H9 (cell line): ENCODE data around the gene CUBN. TPM values are rescaled to one million over a fixed set of nuclear protein-coding genes. Genes with fewer than 3 reads are reported as not detected.

Experiments used
- DNase-seq: peaks from one replicate; pipeline ENCODE4 v3.0.0-alpha.2; 2017
- H2AFZ ChIP-seq: one replicate; pipeline ENCODE4 v1.6.1; 2013; ENCODE audit warnings: mild to moderate bottlenecking, low read length, control low read depth, moderate library complexity
- H2AK5ac ChIP-seq: 2 replicates; pipeline ENCODE4 v1.6.1; 2013; ENCODE audit warnings: low read length, control low read depth, mixed read lengths; ENCODE audit not compliant: insufficient read length
- H2BK120ac ChIP-seq: one replicate; pipeline ENCODE4 v1.6.1; 2013; ENCODE audit warnings: low read depth, mild to moderate bottlenecking, low read length, control low read depth, inconsistent platforms; ENCODE audit not compliant: poor library complexity, severe bottlenecking
- H2BK12ac ChIP-seq: 2 replicates; pipeline ENCODE4 v1.6.1; 2013; ENCODE audit warnings: low read length, control low read depth, mixed read lengths, low read depth; ENCODE audit not compliant: insufficient read length
- H2BK15ac ChIP-seq: 2 replicates; pipeline ENCODE4 v1.6.1; 2013; ENCODE audit warnings: low read depth, low read length, control low read depth
- H2BK20ac ChIP-seq: one replicate; pipeline ENCODE4 v1.6.1; 2013; ENCODE audit warnings: low read depth, mild to moderate bottlenecking, low read length, control low read depth, inconsistent platforms; ENCODE audit not compliant: poor library complexity, severe bottlenecking
- H2BK5ac ChIP-seq: 2 replicates; pipeline ENCODE4 v1.6.1; 2013; ENCODE audit warnings: low read length, control low read depth, mixed read lengths; ENCODE audit not compliant: insufficient read length
- H3K14ac ChIP-seq: 2 replicates; pipeline ENCODE4 v1.6.1; 2013; ENCODE audit warnings: low read length, control low read depth; ENCODE audit not compliant: insufficient read depth
- H3K18ac ChIP-seq: 2 replicates; pipeline ENCODE4 v1.6.1; 2013; ENCODE audit warnings: low read depth, mild to moderate bottlenecking, mixed read lengths, low read length, control low read depth; ENCODE audit not compliant: insufficient read length
- H3K23ac ChIP-seq: 2 replicates; pipeline ENCODE4 v1.6.1; 2013; ENCODE audit warnings: low read length, control low read depth, mixed read lengths, low read depth; ENCODE audit not compliant: insufficient read length
- H3K23me2 ChIP-seq: 2 replicates; pipeline ENCODE4 v1.6.1; 2013; ENCODE audit warnings: low read depth, mild to moderate bottlenecking, mixed read lengths, low read length, control low read depth; ENCODE audit not compliant: insufficient read length, poor library complexity, severe bottlenecking
- H3K27ac ChIP-seq: 2 replicates; pipeline ENCODE4 v1.5.1; 2013; ENCODE audit warnings: low read length, control low read depth, mixed read lengths, low read depth; ENCODE audit not compliant: insufficient read length
- H3K27me3 ChIP-seq: 2 replicates; pipeline ENCODE4 v1.6.1; 2013; ENCODE audit warnings: low read length, control low read depth, inconsistent platforms; ENCODE audit not compliant: insufficient read depth
- H3K4ac ChIP-seq: 2 replicates; pipeline ENCODE4 v1.6.1; 2013; ENCODE audit warnings: low read depth, mild to moderate bottlenecking, control low read depth, inconsistent platforms, low read length, moderate library complexity
- H3K4me1 ChIP-seq: 2 replicates; pipeline ENCODE4 v1.6.1; 2013; ENCODE audit warnings: low read length, control low read depth, inconsistent platforms; ENCODE audit not compliant: insufficient read depth
- H3K4me2 ChIP-seq: 2 replicates; pipeline ENCODE4 v1.6.1; 2013; ENCODE audit warnings: low read length, control low read depth, mixed read lengths; ENCODE audit not compliant: insufficient read length, insufficient read depth
- H3K56ac ChIP-seq: 2 replicates; pipeline ENCODE4 v1.6.1; 2013; ENCODE audit warnings: low read depth, mild to moderate bottlenecking, mixed read lengths, low read length, control low read depth; ENCODE audit not compliant: insufficient read length
- H3K79me1 ChIP-seq: 2 replicates; pipeline ENCODE4 v1.6.1; 2013; ENCODE audit warnings: low read depth, mild to moderate bottlenecking, moderate library complexity, low read length, control low read depth, inconsistent platforms; ENCODE audit not compliant: insufficient read depth, poor library complexity, severe bottlenecking
- H3K79me2 ChIP-seq: 2 replicates; pipeline ENCODE4 v1.6.1; 2013; ENCODE audit warnings: low read length, control low read depth, inconsistent platforms; ENCODE audit not compliant: insufficient read depth
- H3K9ac ChIP-seq: 2 replicates; pipeline ENCODE4 v1.6.1; 2013; ENCODE audit warnings: low read length, control low read depth, mixed read lengths; ENCODE audit not compliant: insufficient read length; ENCODE audit errors: extremely low read depth
- H3K9me3 ChIP-seq: one replicate; pipeline ENCODE4 v1.6.1; 2013; ENCODE audit warnings: low read depth, low read length, inconsistent platforms; ENCODE audit not compliant: control insufficient read depth
- H3T11ph ChIP-seq: one replicate; pipeline ENCODE4 v1.6.1; 2013; ENCODE audit warnings: mild to moderate bottlenecking, low read length, control low read depth, inconsistent platforms
- H4K20me1 ChIP-seq: one replicate; pipeline ENCODE4 v1.6.1; 2013; ENCODE audit not compliant: control insufficient read depth, insufficient read length, insufficient read depth
- H4K5ac ChIP-seq: 2 replicates; pipeline ENCODE4 v1.6.1; 2013; ENCODE audit warnings: low read depth, mild to moderate bottlenecking, mixed read lengths, low read length, control low read depth; ENCODE audit not compliant: insufficient read length
- H4K8ac ChIP-seq: replicated peaks from 2 replicates; pipeline ENCODE4 v1.6.1; 2013; ENCODE audit warnings: low read length, control low read depth, mixed read lengths, low read depth; ENCODE audit not compliant: insufficient read length
- H4K91ac ChIP-seq: 2 replicates; pipeline ENCODE4 v1.6.1; 2013; ENCODE audit warnings: low read depth, mild to moderate bottlenecking, moderate library complexity, mixed read lengths, low read length, control low read depth; ENCODE audit not compliant: insufficient read length
- H3K27ac Mint-ChIP-seq, 3 experiments: 2 replicates in 2 of 3; 3 replicates in 1 of 3; pipeline ENCODE4 v1.8.0; 2020 to 2021; ENCODE audit warnings: mixed read lengths in 3 of 3, mild to moderate bottlenecking in 1 of 3, moderate library complexity in 1 of 3
- H3K27me3 Mint-ChIP-seq: 2 replicates; pipeline ENCODE4 v1.8.0; 2021; ENCODE audit warnings: low read depth, mild to moderate bottlenecking, moderate library complexity, mixed read lengths
- H3K36me3 Mint-ChIP-seq, 3 experiments: 2 replicates in 2 of 3; 3 replicates in 1 of 3; pipeline ENCODE4 v1.8.0; 2020 to 2021; ENCODE audit warnings: low read depth in 3 of 3, mixed read lengths in 3 of 3; ENCODE audit not compliant: insufficient read depth in 1 of 3
- H3K4me1 Mint-ChIP-seq, 2 experiments: 2 replicates each; pipeline ENCODE4 v1.8.0; 2020; ENCODE audit warnings: mixed read lengths in 2 of 2
- H3K4me3 Mint-ChIP-seq, 2 experiments: 2 replicates in 1 of 2; 3 replicates in 1 of 2; pipeline ENCODE4 v1.8.0; 2020 to 2021; ENCODE audit warnings: mild to moderate bottlenecking in 2 of 2, mixed read lengths in 2 of 2, moderate library complexity in 1 of 2
- H3K9me3 Mint-ChIP-seq, 2 experiments: 2 replicates in 1 of 2; 3 replicates in 1 of 2; pipeline ENCODE4 v1.8.0; 2020; ENCODE audit warnings: mild to moderate bottlenecking in 2 of 2, mixed read lengths in 2 of 2, moderate library complexity in 1 of 2
- CTCF ChIP-seq: fragments of 200-600 bp; sonication (generic); conservative IDR thresholded peaks from 3 replicates; pipeline ENCODE4 v1.8.0; 2021; ENCODE audit warnings: antibody characterized with exemption, mild to moderate bottlenecking
- WGBS: extraction: QIAGEN DNeasy Blood & Tissue Kit; methylation state at CpG from one replicate; pipeline ENCODE4 v1.1.7; 2013; ENCODE audit warnings: missing lambda C conversion rate, low lambda C conversion rate, mixed read lengths; ENCODE audit not compliant: insufficient read length; ENCODE audit errors: extremely low coverage; 5-methylcytosine and 5-hydroxymethylcytosine counted together
- total RNA-seq: library from RNA; stranded (reverse); gene quantifications from 2 replicates; pipeline ENCODE4 v1.2.1, GENCODE V29; 2021

Gene CUBN
- total RNA-seq, 1 experiment from 2014 or later = 0.26 TPM

DNA sequence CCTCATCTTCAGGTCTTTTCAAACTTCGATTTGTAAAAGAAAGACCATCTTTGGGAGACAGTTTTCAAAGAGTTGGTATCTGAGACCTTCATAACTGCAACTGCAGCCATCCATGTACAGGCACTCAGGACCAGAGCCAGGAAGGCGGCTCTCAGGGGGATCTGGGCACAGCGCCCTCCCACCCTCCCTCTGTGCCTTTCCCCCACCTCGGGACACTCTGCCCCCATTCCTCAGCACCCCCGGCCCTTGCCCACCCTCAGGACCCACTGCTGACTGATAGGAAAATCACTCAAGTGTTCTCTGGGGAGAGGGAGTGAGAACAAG lies 143.6 kb downstream of the CUBN start:
- Histone ChIP-seq H3K14ac (no peak overlapping the region), H4K5ac (no peak overlapping the region), H2BK120ac (no peak overlapping the region), H3K4ac (no peak overlapping the region), H3K4me2 (no peak overlapping the region), H3K9ac (no peak overlapping the region), H3K27ac (no peak overlapping the region), H2AK5ac (no peak overlapping the region), H3K56ac (no peak overlapping the region), H3K79me1 (no peaks in the 10 kb centered on the region), H4K91ac (no peak overlapping the region), H2AFZ (no peak overlapping the region), H3K23ac (no peak overlapping the region), H3K79me2 (no peaks in the 10 kb centered on the region), H3K18ac (no peak overlapping the region), H4K20me1 (no peaks in the 10 kb centered on the region), H3K4me1 (no peaks in the 10 kb centered on the region), H3K27me3 (no peaks in the 10 kb centered on the region), H2BK5ac (no peak overlapping the region), H2BK20ac (no peak overlapping the region), H3T11ph (no peak overlapping the region), H2BK12ac (no peak overlapping the region), H4K8ac (no peak overlapping the region), H3K9me3 (no peaks in the 10 kb centered on the region), H2BK15ac (no peak overlapping the region), H3K23me2 (no peaks in the 10 kb centered on the region)
- WGBS = no CpG with 5 or more reads among the region's 5 CpGs
- Mint-ChIP-seq H3K4me3 (no peak overlapping the region), H3K27ac (no peak overlapping the region; a peak in 1 of 7 replicates), H3K27me3 (no peaks in the 10 kb centered on the region; the same call in 1 of the 2 replicates), H3K36me3 (peaks cover 0 to 5% (median 0%) of the 10 kb centered on the region in 3 experiments; a peak in 2 of 7 replicates), H3K4me1 (peaks cover 19 to 20% of the 10 kb centered on the region in 2 experiments), H3K9me3 (peaks cover 0 to 5% of the 10 kb centered on the region in 2 experiments; a peak in 1 of 5 replicates)
- DNase-seq = no peak
- TF ChIP-seq CTCF = no peak
